GM18526 (cell line): ENCODE measurements around the gene C1orf74.

Experiments
- POLR2A ChIP-seq: IDR thresholded peaks from 3 replicates; pipeline ENCODE4 v1.6.1; 2011; ENCODE audit not compliant: insufficient read length; ENCODE audit errors: extremely low read depth

Gene C1orf74

DNA sequence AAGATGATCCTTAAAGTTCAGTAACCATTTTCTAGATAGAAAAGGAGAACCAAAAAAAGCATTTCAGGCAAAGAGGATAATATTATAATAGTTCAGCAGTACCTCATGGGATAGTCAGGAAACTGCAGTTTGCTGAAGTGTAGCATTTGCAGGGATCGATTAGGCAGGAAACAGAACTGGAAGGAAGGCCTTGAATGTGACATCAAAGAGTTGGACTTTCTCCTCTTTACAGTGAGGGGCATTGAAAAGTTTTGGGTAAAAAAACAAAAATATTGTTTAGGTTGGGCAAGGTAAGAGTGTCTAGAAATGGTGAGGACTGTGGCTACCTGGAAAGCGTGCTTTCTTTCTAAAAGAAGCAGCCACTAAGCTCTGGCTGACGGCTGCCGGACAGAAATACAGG is 29.5 kb upstream of the C1orf74 start:
- TF ChIP-seq POLR2A, result no peak

DNA sequence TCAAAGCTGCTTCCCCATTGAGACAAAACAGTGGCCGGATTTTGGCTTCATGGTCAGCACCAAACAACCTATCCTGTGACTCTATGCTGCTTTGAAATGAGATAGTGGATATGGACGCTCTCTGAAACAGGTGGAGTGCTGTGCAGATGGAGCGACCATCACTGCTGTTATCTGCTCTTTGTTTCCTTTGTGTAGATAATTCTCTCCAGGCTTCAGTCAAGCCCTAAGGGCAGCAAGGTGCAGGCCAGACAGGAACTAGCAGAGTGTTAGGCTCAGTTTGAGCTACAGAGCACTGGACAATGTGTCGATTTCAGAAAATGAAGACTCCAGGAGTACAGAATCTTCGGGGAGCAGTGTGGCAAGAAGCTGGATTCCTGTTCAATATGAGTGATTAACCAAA is 26.4 kb upstream of the C1orf74 start:
- TF ChIP-seq POLR2A, result no peak

DNA sequence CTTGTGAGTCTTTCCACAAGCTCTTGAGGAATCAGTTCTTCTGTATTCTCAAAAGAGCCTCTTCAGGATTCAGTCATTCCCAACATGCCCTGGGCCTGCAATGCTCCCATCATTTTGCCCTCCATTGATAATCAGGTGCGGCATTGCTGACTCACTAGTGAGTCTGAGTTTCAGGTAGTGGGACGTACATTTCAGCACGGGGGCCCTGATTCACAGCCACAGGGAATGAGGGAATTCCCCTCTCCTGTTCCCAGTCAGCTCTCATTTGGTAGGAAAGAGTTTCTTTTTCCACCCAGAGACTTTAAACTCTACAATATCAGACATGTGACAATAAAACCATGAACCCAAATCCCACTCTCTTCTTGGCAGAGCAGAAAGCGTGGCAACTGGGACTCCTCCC is 25.3 kb upstream of the C1orf74 start:
- TF ChIP-seq POLR2A, result no peak

DNA sequence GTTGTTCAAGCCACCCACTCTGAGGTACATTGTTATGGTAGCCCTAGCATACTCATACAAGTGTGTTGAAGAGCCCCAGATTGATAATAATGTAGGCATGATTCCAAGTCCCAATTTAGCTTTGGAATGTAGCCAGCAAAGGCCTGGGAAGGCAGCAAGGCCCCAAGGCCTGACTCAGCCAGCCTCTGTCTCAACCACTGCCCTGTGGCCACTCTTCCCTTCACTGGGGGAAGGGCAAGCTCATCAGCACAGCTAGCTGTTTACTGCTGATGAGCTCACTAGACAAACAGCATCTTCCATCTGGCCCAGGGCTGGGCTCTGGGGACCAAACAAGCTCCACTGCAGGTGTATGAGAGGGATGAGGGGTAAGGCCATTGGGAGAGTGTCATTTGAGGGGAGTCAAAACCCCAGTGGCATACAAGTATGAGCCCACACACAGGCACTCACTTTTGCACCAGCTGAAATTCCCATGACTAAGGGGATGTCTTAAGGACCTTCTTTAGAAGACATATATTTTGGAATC is 23.8 kb upstream of the C1orf74 start:
- TF ChIP-seq POLR2A, result no peak

DNA sequence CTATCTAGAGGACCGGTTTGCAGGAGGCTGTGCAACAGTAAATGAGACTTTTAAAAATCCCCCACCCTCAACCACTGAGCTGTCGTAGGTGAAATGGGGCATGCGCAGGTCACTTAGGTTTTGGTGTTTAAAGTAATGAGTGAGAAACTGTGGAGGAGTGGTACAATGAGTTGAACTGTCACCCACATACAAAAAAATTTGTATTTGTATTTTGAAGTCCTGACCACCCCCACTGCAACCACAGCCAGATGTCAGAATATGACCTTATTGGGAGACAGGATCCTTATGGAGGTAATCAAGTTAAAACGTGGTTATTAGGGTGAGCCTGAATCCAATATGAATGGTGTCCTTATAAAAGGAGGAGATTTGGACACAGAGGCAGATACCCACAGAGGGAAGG is 23.1 kb upstream of the C1orf74 start:
- no peak for TF ChIP-seq POLR2A

DNA sequence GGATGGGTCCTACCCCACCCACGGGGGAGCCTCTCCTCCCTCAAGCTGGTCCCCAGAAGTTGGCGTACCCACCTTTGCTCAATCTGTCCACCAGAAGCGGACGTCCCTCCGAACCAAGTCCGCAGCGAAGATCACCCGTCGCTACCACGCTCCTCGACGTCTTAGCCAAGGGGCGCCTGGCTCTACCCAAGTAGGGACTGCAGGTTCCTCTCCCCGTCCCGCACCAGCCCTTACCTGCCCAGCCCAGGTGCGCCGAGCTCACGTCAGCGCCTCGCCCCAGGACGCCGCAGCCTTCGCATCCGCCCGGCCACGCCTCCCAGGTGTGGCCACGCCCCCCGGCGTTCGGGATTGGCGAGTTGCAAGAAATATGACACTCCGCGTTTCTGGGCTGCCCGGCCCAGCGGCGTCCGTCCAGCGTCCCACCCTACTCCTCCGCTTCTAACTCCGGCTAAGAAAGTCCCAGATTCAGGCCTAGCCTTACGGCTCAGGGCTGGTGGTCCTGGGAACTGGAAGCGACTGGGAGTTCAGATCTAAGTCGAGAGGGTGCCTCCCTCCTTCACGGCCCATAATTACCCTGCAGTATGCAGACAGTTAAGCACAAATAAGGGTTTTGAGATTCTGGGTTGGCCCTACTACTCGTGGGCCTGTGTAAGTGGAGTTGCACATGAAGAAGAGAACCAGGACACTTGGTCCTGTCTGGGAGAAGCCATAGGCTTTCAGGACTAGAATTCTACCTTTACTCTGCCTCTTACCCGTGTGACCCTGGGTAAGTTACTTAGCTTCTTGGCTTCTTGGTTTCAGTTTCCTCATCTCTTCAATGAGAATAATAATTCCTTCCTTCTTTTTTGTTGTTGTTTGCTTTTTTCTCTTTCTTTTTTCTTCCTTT is 21.8 kb upstream of the C1orf74 start, which contains the start of gene IRF6:
TSS of gene IRF6 (minus strand) at position 268 of the 886 bp plus-strand sequence. CDS start 4,729 bp downstream, outside the sequence.
- TF ChIP-seq POLR2A, result peak; percentile 33

DNA sequence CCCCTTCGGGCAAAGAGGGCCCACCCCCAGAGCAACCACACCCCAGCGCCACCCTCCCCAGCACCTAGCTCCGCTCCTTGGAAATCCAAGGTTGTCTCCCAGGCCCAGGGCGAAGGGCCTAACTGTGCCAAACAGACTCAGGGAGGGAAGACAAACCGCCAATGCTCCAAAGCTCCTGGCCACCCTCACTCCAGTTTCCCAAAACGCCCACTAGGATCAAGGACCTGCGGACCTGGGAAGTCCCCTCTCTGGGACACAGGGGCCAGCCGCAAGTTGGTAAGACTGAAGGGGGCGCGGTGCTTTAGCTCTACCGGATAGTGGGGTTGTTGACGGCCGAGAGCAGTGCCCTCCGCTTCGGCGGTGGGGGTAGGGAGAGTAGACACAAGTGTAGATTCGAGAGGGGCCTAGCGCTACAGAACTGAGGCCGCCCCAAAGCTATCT is 21.0 kb upstream of the C1orf74 start:
- TF ChIP-seq POLR2A, result no peak

DNA sequence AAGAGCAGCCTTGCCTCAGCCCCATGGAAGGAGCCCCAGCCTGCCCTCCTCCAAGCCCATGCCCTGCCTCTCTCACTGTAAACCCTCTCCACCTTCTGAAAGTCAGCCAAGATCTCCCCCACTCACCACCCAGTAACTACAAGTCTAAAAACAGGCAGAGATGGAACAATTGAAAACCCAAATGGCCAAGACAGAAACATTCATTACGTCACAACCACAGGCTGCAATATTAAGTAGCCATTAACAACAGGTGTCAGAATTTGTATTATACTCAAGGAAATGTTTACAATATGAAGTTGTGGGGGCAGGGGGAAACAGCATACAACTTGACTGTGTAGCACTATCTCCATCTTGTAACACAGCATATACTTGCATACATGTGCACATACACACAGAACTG is 19.2 kb upstream of the C1orf74 start:
- no peak for TF ChIP-seq POLR2A

DNA sequence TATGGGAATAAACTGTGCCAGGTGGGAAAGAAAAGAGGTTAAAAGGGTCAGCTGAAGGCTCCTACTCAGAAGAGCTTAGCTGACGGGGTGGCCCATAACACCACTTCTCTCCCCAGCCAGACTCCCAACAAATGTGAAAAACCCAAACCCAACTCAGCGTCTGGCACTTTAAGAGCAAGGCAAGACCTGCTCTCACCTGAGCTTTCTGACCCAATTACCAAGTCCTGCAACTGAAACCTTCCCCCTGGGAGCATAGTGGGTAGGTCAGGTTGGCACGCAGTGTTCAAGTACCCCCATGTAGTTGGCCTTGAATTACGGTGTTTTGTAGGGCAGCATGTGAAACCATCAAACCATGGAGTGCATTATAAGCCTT is 18.4 kb upstream of the C1orf74 start:
- no peak for TF ChIP-seq POLR2A

DNA sequence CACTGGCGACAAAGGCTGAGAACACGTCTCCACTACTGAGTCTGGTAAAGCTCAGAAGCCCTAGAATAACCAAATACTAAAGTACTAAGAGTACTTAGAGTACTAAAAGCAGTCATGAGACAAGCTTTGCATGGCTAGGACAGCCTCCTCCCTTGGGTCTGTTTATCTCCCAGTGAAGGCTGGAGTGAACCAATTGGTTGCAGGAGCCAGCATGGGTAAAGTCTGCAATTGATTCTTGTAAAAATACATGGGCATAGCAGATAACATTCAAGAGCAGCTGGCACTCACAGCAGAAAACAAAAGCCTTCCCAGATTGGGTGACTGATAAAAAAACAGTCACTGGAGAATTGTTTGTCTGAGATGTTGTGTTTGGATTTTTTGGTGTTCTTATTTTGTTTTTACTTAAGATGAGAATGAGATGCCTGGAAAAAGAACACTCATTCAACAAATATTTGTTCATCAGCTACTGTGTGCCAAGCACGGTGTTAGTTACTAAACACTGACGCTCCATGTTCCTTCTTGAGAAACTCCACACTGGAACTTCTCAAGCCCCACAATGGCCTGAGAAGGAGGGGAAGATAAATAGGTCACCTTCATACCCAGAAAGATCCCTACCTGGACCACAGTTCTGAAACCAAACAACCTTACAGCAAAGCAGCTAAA is 17.9 kb upstream of the C1orf74 start:
- no peak for TF ChIP-seq POLR2A

DNA sequence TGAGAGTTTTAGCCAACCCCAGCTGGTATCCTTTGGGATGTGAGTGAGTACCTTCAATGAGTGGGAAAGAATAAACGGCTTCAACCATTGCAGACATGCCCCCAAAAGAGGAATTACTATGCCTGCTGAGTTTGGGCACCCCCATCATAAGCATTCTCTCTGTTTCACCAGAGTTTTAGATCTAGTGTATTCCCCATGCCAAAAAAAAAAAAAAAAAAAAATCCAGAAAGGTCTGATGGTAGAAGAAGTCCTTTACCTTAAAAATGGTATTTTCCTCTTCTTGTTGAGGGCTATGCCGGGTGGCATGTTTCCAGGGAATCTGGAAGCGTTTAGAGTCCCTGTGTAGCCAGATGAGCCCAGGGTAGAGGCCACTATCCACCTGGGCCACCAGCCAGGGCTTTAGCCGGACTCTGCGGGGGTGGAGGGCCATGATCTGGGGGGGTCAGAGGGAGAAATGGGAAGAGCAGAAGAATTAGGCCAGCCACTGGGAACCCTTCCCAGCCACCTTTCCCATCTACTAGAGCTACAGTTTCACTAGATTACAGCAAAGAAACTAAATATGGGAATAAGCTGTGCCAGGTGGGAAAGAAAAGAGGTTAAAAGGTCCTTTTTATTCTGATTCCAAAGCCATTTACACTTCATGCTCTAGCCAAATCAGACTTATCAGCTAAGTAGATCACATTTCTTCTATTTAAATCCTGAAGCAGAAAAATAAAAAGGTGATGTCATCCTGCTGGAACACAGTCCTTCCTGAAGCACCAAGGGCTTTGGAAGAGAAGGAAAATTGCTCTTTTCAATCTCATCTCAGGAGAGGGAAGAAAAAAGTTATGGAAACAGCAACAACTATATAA is 16.9 kb upstream of the C1orf74 start:
- TF ChIP-seq POLR2A, result no peak

DNA sequence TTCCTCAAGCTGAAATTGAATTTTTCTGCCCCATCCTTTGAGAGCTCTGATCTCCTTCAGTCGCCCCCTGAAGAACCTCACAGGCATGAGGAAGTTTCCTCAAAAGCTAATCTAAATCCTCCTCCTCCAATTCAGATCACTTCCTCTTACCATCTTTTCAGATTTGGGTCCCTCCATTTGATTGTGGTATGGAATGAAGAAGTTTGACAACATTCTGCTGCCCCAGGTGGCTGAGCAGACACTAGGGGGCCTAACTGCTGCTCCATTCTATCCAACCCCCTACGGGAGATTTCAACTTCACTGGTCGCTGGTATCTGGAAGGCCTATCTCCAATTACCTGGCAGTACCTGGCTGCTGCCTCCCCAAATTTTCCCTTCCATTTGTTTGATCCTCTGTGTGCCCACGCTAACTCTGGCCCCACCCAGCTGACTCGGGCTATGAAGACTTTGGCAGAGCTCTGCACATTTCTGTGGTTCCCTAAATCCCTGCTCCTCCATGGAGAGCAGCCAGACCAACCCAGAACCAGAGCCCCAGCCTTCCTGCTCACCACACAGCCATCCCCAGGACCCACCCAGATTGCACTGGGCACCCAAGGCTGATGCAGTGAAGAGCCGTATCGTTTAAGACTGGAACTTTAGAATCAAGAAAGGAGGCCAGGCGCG is 13.8 kb upstream of the C1orf74 start:
- no peak for TF ChIP-seq POLR2A

DNA sequence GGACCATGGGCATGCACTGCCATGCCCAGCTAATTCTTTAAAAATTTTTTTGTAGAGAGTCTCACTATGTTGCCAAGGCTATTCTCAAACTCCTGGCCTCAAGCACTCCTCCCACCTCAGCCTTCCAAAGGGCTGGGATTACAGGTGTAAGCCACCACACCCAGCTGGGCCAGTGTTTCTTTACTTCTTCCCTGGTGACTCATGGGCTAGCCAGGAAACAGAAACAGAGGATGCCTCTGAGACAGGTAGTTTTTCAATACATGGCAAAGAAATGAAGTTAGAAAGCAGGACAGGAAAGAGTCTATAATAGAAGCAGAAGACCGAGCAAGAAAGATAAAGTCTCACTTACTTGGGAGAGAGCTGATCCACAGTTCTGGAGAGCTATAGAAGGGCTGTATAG is 7.6 kb upstream of the C1orf74 start:
- TF ChIP-seq POLR2A, result no peak

DNA sequence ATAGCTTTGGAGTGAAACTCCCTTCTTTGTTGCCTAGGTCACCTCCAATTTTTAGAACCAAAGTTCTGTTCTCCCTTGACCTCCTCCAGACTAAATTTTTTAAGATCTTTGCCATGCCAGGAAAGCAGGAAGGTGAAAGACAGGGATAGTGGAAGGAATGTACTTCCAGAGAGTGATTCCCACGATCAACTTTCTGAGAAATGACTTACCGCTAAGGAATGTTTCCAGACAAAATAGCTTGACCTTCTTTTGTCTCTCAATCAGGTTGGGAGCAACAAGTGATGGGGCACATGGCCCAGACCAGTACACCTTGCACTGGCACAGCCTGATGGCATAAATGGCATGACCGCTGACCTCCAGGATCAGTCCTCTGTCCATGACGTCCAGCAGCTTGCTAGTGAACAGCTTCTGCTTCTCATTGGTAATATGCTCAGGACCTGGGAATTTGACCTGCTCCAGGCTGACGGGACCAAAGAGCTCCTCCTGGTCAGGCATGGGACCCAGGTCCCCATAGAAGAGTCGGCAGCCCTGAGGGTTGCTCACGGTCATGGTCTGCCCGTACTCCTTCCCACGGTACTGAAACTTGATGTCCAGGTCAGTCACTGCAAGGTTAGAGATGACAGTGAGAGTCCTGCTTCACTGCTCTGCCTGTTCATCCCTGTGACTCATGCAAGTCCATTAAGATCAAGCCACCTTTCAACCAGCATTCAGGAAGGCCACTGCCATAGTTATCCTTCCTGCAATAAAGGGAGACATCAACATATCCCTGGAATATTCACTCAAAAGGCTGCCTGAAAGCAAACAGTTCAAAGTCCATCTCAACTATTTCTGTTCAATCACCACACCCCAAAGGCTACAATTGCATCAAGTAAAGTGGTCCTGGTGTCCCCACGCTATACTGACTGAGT is 6.2 kb upstream of the C1orf74 start:
- no peak for TF ChIP-seq POLR2A

DNA sequence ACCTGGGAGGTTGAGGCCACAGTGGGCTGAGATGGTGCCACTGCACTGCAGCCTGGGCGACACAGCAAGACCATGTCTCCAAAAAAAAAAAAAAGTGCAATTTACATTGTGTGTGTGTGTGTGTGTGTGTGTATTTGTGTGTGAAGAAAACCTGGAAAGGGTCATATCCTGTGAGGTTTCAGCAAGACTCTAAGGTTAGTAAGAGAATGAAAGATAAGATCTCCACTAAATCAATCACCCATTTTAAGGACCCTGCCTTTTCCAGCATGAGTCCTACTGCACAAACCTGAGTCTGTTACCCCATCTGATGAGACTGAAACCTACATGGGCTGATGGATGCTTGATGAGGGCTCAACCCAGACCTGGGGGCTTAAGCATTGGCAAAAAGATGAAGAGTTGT is 4.9 kb upstream of the C1orf74 start:
- TF ChIP-seq POLR2A, result no peak
